ENCODE results near the gene CLASP1.
"Not testable (repeated sequence)": the region's sequence is repeated elsewhere in the genome, so short reads cannot be mapped to it uniquely, and the experiment has no call there.

CLASP1 gene

GRCh38 chr2:121498731-121499130 lies 150.5 kb downstream of the CLASP1 start:
- DNase-seq, result no peak

DNA sequence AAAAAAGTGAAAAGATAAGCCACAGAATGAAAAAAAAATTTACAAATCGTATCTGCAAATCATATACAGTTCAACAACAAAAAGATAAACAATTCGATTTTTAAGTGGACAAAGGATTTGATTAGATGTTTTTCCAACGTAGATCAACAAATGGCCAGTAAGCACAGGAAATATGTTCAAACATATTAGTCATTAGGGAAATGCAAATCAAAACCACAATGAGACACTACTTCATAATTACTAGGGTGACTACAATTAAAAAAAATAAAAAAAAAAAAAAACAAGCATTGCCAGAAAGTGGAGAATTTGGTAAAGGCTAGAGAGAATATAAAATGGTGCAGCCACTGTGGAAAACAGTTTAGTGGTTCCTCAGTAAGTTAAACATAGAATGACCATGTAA lies 156.9 kb downstream of the CLASP1 start:
- no peak for DNase-seq

DNA sequence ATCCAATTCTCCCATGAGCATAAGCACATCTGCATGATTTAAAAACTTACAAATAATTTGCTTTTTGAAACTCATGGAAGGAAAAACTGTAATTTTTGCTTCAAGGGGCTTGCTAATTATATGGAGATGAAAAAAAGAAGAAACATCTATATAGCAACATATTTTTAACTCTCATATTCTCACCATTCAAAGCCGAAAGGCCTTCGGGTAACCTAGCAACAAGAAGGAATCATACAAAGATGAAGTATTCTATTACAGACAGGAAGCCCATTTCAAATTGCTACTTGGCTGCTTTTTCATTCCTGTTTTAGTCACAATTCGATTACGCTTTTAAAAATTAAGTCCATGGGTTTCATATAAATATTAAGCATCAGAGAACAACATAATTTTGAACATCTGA lies 157.7 kb downstream of the CLASP1 start:
- no peak for DNase-seq

GRCh38 chr2:121490584-121491133 lies 158.6 kb downstream of the CLASP1 start:
- DNase-seq, result no peak

GRCh38 chr2:121489911-121490583 lies 159.2 kb downstream of the CLASP1 start:
- DNase-seq, result no peak

GRCh38 chr2:121489284-121489683 lies 160.0 kb downstream of the CLASP1 start:
- DNase-seq, result no peak

- no peak for DNase-seq
These were observed 163.0 kb downstream of the CLASP1 start for GRCh38 chr2:121486191-121486790.

DNA sequence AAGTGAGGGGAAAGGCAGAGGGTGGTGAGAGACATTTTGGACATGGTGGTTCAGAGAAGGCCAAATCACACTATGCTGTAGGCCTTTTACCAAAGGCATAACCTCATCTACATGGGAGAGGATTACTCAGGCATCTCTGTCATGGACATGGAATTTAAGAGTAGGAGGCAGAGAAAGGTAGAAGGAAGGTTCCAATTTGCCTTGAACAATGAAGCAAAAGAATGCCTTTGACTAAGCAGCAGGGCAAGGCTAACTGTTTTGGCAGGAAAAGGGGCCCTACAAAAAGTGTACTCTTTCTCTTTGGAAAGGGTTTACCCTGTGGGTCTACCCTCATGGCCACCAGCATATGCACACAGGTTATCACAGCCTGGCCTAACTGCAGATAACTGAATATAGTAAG lies 164.2 kb downstream of the CLASP1 start:
- no peak for DNase-seq

GRCh38 chr2:121483846-121484245 lies 165.4 kb downstream of the CLASP1 start:
- no peak for DNase-seq

DNA sequence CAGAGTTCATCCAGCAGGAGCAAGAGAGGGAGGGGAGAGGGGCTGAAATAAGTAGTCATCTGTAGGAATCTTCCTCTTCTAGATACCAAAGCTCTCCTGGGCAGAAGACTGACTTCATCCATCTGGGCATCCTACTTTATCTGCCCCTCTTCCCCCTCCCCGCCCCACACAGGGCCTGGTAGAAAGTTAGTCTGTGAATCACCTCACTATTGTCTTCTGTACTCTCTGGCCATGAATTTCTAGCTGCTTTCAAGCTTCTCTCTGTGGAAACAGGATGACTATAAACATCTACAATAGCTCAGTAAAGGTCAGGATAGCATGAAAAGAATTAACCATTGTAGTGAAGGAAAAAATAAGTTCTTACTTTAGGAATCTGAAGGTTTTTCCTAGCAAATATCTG lies 166.2 kb downstream of the CLASP1 start:
- no peak for DNase-seq

GRCh38 chr2:121480826-121481225 lies 168.4 kb downstream of the CLASP1 start:
- no peak for DNase-seq

GRCh38 chr2:121479882-121480522 lies 169.3 kb downstream of the CLASP1 start:
- DNase-seq, result no peak

DNA sequence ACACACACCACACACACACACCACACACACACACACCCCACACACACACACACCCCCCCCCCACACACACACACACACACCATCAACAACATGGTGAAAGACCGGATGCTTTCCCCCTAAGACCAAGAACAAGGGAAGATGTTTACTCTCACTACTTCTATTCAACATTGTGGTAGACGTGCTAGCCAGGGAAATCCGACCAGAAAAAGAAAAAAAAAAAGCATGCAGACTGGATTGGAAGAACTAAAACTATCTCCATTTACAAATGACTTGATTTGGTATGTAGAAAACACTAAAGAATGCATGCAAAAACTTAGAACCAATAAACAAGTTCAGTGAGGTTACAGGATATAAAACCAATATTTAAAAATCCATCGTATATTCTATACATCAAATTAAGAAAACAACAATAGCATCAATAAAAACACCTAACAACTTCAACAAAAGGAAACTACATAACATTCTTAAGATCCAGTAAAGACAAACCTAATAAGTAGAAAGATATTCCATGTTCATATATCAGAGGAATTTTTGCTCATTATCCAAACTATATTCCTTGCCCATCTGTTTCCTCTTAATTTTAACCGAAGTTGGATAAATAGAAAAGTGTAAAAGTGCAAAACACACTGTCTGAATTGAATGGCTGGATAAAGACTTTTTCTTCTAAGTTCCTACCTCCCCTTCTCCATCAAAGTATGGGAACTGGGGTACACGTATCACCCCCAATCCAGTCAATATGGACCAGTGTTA lies 170.1 kb downstream of the CLASP1 start:
- no peak for DNase-seq

DNA sequence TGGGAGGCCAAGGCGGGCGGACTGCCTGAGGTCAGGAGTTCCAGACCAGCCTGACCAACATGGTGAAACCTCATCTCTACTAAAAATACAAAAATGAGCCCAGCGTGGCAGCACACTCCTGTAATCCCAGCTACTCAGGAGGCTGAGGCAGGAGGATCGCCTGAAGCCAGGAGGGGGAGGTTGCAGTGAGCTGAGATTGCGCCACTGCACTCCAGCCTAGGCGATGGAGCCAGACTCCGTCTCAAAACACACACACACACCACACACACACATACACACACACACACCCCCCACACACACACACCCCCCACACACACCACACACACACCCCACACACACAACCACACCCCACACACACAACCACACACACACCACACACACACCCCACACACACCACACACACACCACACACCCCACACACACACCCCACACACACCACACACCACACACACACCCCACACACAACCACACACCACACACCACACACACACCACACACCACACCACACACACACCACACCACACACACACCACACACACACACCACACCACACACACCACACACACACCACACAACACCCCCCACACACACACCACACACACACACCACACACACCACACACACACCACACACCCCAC lies 170.8 kb downstream of the CLASP1 start:
- DNase-seq, result not testable (repeated sequence)

GRCh38 chr2:121476684-121477083 lies 172.6 kb downstream of the CLASP1 start:
- DNase-seq, result no peak

DNA sequence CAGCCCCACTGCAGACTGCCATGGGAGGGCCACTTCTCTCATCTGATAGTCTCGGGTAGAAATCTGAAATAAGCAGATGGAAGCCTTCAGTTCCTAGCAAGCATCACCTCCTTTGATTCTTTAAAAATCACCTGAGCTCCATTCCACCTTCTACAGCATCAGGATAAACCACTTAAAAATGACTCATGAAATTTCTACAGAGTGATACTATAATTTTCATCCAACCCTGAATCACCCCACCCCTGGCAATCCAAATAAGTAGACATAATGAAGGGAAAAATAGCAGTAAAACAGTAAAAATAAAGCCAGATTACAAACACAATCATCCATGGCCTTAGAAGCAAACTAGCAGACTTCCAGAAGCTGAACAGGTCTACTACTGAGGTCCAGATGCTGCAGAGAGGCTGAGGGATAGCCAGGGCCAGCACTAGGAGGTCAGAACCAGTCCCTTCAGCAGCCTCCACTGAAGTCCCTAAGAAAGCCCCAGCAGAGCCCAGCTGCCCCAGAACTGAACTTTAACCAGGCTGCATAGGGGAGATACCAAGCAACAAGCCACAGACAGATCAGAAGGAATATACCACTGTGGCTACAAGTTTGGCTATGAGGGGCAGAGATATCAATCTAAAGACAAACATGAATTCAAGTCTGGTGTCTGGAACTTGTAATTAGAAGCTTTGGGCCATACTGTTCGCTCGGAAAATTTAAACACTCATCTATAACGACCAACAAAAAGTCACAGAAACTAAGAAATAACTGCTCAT lies 173.3 kb downstream of the CLASP1 start:
- DNase-seq, result no peak

DNA sequence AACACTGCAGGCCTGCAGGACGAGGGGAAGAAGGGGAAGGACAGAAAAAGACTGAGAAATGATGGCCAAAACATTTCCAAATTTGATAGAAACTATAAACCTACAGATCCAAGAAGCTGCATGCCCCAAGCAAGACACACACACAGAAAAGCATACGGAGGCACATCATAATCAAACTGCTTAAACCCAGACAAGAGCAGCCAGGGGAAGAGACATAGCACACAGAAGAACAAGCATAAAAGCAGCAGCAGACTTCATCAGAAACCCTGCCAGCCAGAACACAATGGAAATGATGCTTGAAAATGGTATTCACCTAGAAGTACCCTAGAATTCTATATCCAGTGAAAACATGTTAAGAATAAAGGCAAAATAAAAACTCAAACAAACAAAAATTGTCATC lies 175.8 kb downstream of the CLASP1 start:
- DNase-seq, result no peak

DNA sequence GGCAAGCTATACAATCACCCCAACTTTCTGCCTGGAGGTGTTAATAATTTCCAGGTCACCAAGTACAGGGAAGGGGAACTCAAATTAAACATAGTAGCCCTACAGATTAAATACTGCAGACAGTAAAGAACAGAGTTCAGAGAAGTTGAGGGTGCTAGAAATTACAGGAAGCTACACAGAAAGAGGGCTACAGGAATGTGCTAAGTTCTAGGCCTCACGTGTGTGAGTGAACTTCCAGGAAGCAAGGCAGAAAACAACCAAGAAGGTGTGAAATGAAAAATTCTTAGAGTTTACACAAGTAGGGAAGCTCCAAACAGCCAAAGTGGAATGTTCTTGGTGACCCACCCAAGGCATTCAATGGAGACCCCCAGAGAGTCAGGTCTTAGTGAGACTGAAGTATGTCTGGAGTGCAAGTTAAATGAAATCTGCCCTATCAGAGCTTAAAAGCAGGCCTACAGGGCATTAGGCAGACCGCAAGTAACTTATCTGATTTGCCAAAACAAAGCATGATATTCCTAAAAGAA lies 176.7 kb downstream of the CLASP1 start:
- no peak for DNase-seq

- DNase-seq, result no peak
These were observed 177.5 kb downstream of the CLASP1 start for GRCh38 chr2:121471532-121472469.

GRCh38 chr2:121470917-121471316 lies 178.3 kb downstream of the CLASP1 start:
- DNase-seq, result no peak

DNA sequence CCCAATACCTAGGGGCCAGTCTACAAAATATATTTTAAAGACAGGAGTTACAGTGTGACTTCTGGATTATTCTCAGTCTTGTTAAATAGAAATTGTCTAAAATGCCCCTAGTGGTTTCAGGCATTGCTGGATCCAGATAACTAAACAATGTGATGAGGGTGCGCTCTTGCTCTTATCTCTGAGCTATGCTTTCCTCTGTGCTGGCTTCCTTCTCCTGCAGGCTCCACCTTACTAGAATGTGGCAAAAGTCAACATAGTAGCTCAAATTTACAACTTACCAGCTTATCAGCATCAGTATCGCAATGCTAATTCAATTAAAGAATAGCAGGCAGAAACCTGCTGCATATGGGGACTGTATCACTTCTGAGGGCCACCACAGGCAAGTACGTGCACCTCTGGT lies 179.9 kb downstream of the CLASP1 start:
- no peak for DNase-seq
